Stimulated activated CD8-positive, alpha-beta memory T cell treated with anti-CD3 and anti-CD28 coated beads, Interleukin-15, amount 100 ng/mL, for 1 hour (primary cell): ENCODE measurements around the gene STXBP3.

ENCODE experiments used
- DNase-seq: peaks from one replicate; pipeline ENCODE4 v3.0.0-alpha.2; 2020; ENCODE audit warnings: low read depth

The STXBP3 gene

GRCh38 chr1:108842525-108843181, 96.2 kb downstream of the STXBP3 start:
- no peak for DNase-seq

GRCh38 chr1:108843390-108844137, 97.1 kb downstream of the STXBP3 start:
- no peak for DNase-seq

- DNase-seq, result no peak
Observed at GRCh38 chr1:108845446-108845845, 99.0 kb downstream of the STXBP3 start.

- DNase-seq, result no peak
Observed at GRCh38 chr1:108845991-108846390, 99.5 kb downstream of the STXBP3 start.

- no peak for DNase-seq
Observed at GRCh38 chr1:108847494-108847893, 101.0 kb downstream of the STXBP3 start.

GRCh38 chr1:108848806-108849205, 102.3 kb downstream of the STXBP3 start:
- no peak for DNase-seq

GRCh38 chr1:108850929-108851328, 104.5 kb downstream of the STXBP3 start:
- DNase-seq, result no peak

- DNase-seq, result no peak
Observed at GRCh38 chr1:108851567-108851966, 105.1 kb downstream of the STXBP3 start.

- DNase-seq, result no peak
Observed at GRCh38 chr1:108852221-108852975, 105.9 kb downstream of the STXBP3 start.

- DNase-seq, result no peak
Observed at GRCh38 chr1:108854221-108855019, 107.9 kb downstream of the STXBP3 start.

- DNase-seq, result no peak
Observed at GRCh38 chr1:108856994-108857393, 110.5 kb downstream of the STXBP3 start, which contains the start of gene AKNAD1. TSS of gene AKNAD1 (minus strand) at chr1:108857094. CDS start at chr1:108852664, 4,430 bp downstream.

GRCh38 chr1:108858230-108858950, 111.9 kb downstream of the STXBP3 start:
- DNase-seq, result no peak
